ENCODE data around the gene SLC22A5.

SLC22A5 gene

DNA sequence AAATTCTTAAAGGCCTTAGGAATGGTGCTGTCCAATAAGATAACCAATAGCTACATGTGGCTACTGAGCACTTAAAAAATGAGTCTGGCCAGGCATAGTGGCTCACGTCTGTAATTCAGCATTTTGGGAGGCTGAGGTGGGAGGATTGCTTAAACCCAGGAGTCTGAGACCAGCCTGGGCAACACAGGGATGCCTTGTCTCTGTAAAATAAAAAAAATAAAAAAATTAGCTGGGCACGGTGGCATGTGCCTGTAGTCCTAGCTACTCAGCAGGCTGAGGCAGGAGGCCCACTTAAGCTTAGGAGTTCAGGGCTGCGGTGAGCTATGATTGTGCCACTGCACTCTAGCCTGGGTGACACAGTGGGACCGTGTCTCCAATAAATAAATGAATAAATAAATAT lies 1.3 kb upstream of the SLC22A5 start:
- no peak for DNase-seq

DNA sequence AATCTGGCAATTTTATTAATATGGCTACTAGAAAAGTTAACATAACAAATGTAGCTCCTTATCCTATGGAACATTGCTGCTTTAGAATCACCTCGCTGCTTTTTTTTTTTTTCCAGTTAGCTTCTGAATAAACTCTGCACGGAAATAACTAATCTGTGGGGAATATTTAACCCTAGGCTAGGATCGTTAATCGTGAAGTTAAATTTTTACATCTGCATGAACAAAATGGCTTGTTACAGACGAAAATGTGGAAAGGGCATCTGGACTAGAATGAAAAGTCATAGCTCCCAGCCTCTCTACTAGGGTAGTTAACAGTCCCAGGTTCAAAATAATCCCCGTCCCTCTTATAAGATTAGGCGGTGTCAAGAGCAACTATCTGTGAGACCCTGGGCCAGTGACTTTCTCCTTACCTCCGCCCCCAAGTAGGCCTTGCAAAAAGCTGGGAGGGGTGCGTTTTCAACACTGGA lies 470 bp upstream of the SLC22A5 start:
- DNase-seq: peak; percentile 56

DNA sequence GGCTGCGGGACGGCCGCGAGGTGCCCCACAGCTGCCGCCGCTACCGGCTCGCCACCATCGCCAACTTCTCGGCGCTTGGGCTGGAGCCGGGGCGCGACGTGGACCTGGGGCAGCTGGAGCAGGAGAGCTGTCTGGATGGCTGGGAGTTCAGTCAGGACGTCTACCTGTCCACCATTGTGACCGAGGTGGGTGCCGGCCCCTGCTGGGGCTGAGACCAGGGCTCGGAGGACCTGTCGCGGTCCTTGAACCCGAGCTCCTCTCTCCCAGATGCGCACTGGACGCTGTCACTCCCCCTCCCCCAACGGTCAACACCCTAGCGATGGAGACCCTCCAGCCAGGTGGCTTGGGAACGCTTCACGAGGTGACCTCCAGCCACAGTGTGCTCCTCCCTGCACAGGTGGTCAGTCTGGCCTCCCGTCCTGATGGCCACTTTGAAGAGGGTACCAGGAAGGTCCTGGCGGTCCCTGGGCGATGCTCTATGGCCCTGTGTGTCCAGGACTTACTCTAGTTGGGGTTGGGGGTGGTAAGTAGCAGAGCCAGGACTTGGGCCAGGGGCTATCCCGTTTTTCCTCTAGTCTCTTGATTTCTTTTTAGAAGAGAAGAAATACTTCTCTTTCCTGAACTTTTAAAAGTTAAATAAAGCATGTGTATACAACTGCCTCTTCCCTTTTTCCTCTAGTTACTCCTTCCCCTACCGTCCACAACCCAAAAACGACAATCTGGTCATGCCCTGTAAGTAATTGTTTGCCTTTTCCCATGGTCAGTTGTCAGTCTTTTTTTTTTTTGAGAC lies 866 bp downstream of the SLC22A5 start:
- DNase-seq: no peak

DNA sequence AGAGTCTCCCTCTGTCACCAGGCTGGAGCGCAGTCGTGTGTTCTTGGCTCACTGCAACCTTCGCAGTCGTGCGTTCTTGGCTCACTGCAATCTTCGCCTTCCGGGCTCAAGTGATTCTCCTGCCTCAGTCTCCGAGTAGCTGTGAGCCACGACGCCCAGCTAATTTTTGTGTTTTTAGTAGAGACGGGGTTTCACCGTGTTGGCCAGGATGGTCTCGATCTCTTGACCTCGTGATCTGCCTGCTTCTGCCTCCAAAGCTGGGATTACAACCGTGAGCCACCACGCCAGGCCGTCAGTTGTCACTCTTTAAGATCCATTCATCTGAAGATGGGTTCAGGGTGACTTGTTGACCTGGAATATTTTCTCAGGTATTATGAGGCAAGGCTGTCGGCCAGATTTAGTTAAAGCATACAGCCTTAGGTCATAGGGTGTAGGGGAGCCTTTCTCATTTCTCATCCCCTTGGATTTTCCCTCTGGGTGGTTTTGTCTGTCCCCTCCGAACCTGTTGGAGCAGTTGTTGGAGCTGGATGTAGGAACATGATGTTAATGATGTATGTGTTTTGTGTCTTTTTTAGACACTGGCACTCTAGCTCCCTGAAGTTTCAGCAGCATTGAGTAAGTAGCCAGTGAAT lies 1.6 kb downstream of the SLC22A5 start:
- no peak for DNase-seq

GRCh38 chr5:132371603-132371994 lies 2.1 kb downstream of the SLC22A5 start:
- DNase-seq: no peak

DNA sequence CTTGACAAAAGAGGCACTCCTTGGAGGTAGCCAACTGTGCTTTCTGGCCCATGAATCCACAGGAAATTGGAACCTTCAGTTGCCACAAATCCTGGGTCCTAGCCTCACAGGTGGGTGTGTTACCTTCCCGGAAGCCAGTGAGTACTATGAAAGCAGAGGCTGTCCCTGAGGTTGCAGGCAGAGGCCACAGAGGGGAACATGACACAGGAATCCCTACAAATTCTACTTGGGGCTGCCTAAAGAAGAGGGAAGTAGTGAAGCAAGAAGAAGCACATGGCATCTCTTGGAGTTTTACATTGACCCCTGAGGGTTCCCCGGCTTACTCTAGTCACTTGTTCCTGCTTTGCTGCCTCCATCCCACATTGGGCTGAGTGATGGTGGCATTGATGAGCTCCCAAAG lies 2.6 kb downstream of the SLC22A5 start:
- DNase-seq: no peak

GRCh38 chr5:132372542-132372941 lies 3.0 kb downstream of the SLC22A5 start:
- DNase-seq: no peak

DNA sequence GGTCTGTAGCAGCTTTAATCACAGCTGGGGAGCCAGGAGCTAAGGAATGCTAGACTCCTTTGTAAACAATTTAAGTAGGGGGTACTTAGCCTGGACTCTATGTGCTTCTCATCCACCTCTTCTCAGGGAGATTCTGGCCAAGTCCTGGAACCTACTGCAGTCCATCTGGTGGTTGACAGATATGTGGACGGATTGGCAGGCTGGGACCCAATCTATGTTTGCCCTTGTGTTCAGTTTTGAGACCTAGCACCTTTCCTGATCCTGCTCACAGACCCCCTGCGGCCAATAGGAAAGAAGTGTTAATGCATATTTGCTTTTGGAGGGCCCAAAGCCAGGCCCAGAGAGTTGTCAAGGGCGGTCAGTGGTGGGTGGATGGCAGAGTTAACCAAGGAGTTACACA lies 6.4 kb downstream of the SLC22A5 start:
- no peak for DNase-seq

- DNase-seq: no peak
These were observed 7.5 kb downstream of the SLC22A5 start for GRCh38 chr5:132376694-132377641.

DNA sequence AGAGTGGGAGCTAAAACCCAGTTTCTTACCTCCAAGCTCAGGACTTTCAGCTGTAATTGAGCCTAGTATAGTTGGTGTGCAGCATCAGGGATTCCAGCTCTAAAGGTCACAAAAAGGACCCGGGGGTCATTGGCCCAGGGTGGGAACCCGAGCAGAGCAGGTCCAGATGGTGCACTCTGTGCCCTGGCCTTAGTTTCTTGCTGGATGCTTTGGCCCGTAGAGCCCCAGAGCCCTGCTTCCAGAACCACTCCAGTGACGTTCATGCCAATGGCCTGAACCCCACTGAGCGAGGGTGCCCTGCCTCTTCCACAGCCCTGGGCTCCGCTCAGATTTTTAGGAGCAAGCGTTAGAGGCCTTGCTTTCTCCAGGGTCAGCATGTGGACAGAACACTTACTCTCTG lies 8.2 kb downstream of the SLC22A5 start:
- no peak for DNase-seq

DNA sequence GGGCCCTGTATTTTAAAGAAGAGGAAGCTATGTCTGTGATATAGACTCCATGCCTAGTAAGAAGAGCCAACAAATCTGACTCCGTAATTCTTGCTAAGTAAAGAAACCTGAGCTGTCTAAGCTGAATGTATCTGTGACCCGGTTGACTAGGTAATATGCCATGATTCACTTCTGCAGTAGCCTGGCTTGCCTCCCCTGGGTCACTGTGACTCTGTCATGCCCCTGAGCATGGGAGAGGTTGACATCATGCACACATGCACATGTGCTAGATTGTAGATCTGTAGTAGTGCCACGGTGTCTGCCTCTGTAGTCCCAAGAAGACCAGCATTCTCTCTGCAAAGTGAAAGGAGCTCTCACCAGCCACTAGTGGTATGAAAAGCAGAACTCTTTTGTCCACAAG lies 9.1 kb downstream of the SLC22A5 start:
- DNase-seq: no peak

GRCh38 chr5:132380047-132380446 lies 10.5 kb downstream of the SLC22A5 start:
- DNase-seq: no peak

GRCh38 chr5:132380741-132381140 lies 11.2 kb downstream of the SLC22A5 start:
- DNase-seq: no peak

DNA sequence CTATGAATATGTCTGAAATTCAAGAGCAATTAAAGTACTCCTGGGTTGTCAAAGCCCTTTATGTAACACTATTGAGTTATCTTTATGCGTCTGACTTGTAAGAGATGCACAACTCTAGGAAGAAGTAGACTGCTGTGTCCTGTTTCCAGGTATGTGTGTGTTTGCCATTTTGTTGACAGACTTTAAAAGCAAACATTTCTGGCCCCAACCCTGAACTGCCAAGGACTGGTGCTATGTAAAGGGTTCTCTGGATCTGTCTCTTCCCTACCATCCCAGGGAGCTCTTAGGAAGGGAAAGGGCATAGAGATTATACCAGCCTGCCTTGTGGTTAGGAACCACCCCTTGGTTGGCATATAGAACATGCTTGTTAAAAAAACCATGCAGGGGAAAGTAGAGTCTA lies 12.1 kb downstream of the SLC22A5 start:
- DNase-seq: no peak

GRCh38 chr5:132383261-132383660 lies 13.8 kb downstream of the SLC22A5 start:
- no peak for DNase-seq

DNA sequence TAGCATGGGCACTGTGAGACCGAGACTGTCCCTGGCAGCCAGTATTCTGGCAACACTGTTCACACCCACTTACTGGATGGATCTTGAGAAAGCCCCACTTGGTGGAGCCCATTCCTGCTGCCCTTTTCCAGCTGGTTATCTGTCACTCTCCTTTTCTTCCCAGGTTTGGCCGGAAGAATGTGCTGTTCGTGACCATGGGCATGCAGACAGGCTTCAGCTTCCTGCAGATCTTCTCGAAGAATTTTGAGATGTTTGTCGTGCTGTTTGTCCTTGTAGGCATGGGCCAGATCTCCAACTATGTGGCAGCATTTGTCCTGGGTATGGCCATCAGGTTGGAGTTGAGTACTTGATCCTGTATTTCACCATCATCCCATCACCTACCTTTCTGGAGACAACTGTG lies 14.5 kb downstream of the SLC22A5 start:
- DNase-seq: no peak

DNA sequence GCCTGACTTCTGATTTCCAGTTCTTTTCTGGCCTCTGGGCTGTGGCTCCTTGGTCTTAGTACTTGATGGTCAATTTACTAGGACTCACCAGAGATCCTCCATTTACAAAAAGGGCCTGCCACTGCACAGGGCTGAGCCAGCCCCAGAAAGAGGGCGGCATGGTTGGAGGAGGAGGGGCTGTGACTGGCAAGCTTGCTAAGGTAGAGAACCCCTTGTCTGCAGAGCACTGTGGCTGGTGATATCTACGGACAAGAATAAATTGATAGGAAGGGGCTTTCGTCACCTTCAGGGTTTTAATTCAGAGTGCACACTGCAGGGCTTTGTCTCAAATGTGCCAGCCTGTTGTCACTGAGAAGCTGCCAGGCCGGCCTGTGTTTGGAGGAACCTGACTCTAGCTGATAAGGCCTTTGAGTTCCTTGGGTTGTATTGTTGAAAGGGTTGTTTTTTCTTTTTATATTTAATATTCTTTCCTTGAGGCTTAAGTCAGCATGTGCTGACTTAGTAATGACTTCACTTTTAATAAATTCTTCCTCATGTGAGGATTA lies 15.1 kb downstream of the SLC22A5 start:
- no peak for DNase-seq

- DNase-seq: peak; percentile 48
These were observed 16.0 kb downstream of the SLC22A5 start for GRCh38 chr5:132385326-132386105.

GRCh38 chr5:132386644-132387286 lies 17.3 kb downstream of the SLC22A5 start:
- DNase-seq: peak; percentile 47

GRCh38 chr5:132387640-132388117 lies 18.2 kb downstream of the SLC22A5 start:
- no peak for DNase-seq

DNA sequence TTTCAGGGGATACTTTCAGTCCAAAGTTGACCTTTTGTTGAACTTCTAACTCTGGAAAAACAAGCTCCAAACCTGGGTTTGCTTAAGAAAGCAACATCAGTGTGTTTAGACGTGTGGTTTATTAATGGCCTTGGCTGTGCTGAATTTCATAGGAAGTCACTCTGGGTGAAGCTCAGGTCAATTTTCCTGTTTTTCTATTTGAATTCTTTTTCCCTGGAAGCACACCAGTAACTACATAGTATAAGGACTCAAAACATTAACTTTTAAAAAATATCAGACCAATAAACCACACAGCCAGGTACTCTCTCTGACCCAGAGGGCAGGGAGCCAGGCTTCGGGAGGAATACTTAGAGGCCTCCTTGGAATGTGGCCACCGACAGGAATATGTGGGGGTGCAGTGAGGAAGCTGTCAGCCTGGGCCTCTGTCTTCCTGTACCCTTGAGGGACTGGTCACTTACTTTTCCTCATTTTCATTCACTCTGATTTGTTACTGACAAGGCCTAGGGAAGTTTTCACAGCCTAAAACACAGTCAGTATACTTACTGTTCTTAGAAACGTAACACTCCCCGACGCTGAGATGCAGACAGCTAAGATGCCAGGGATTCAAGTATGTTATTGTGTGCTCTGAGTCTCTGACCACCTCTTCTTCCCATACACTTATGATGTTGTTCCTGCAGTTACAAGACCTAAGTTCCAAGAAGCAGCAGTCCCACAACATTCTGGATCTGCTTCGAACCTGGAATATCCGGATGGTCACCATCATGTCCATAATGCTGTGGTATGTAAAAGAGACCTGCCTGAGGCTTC lies 18.9 kb downstream of the SLC22A5 start:
- DNase-seq: no peak

Measured in NCI-H510A treated with DMSO at 0.1 percent for 48 hours (cell line).